Neural cell (in vitro differentiated cells): Measurements from ENCODE around the gene DBR1.

Experiments
- EZH2 ChIP-seq: fragments of 200-600, 300-800 bp; shearing (Covaris generic), sonication (generic); IDR thresholded peaks from 2 replicates; pipeline ENCODE4 v1.6.1; 2014; ENCODE audit warnings: antibody characterized with exemption, low read length, borderline replicate concordance, mild to moderate bottlenecking; ENCODE audit not compliant: insufficient read depth, poor library complexity, severe bottlenecking
- MXI1 ChIP-seq: fragments of 450-650 bp; conservative IDR thresholded peaks from 2 replicates; pipeline ENCODE4 v1.6.1; 2014; ENCODE audit warnings: antibody characterized with exemption, mild to moderate bottlenecking; ENCODE audit not compliant: poor library complexity, severe bottlenecking
- RAD21 ChIP-seq: fragments of 450-650 bp; conservative IDR thresholded peaks from 2 replicates; pipeline ENCODE4 v1.6.1; 2014; ENCODE audit warnings: antibody characterized with exemption, mild to moderate bottlenecking, moderate library complexity
- TF ChIP-seq, protein P1 (sequence below): fragments of 450-650 bp; IDR thresholded peaks from 2 replicates; pipeline ENCODE4 v1.5.1; 2014; ENCODE audit warnings: antibody characterized with exemption, mild to moderate bottlenecking, moderate library complexity; ENCODE audit not compliant: poor library complexity, severe bottlenecking

DNA sequence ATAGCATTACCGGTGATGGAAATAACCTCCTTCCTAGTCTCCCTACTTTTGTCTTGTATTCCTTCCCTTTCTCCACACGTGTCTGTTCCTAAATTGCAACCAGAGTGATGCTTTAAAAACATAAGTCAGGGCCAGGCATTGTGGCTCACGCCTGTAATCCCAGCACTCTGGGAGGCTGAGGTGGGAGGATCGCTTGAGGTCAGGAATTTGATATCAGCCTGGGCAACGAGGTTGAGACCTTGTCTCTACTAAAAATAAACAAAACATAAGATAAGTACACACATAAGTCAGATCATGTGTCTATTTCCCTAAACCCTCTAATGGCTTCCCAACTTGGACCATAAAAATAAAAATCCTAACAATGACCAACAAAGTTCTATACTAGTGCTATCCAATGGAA is 30.8 kb upstream of the DBR1 start:
- no peak for TF ChIP-seq EZH2
- no peak for TF ChIP-seq RAD21
- TF ChIP-seq, protein P1, sequence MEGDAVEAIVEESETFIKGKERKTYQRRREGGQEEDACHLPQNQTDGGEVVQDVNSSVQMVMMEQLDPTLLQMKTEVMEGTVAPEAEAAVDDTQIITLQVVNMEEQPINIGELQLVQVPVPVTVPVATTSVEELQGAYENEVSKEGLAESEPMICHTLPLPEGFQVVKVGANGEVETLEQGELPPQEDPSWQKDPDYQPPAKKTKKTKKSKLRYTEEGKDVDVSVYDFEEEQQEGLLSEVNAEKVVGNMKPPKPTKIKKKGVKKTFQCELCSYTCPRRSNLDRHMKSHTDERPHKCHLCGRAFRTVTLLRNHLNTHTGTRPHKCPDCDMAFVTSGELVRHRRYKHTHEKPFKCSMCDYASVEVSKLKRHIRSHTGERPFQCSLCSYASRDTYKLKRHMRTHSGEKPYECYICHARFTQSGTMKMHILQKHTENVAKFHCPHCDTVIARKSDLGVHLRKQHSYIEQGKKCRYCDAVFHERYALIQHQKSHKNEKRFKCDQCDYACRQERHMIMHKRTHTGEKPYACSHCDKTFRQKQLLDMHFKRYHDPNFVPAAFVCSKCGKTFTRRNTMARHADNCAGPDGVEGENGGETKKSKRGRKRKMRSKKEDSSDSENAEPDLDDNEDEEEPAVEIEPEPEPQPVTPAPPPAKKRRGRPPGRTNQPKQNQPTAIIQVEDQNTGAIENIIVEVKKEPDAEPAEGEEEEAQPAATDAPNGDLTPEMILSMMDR, result no peak
- no peak for TF ChIP-seq MXI1
